Activated T-cell treated with anti-CD3 and anti-CD28 coated beads, Interleukin-2, amount 50 U/mL, for 1 hour (primary cell): Measurements from ENCODE around the gene FOXN3.
A peak's percentile ranks its signal among the peaks of the same experiment; 100 is the strongest.

ENCODE experiments used
- DNase-seq: peaks from one replicate; pipeline ENCODE4 v3.0.0-alpha.2; 2020

Gene FOXN3

GRCh38 chr14:89330236-89331002 lies 86.6 kb downstream of the FOXN3 start:
- DNase-seq = no peak

- DNase-seq = no peak
Measured at GRCh38 chr14:89327771-89328212, 89.2 kb downstream of the FOXN3 start.

GRCh38 chr14:89325959-89326358 lies 91.1 kb downstream of the FOXN3 start:
- no peak for DNase-seq

- no peak for DNase-seq
Measured at GRCh38 chr14:89325299-89325883, 91.6 kb downstream of the FOXN3 start.

GRCh38 chr14:89324501-89325298 lies 92.3 kb downstream of the FOXN3 start:
- DNase-seq = no peak

- no peak for DNase-seq
Measured at GRCh38 chr14:89320381-89321000, 96.5 kb downstream of the FOXN3 start.

GRCh38 chr14:89319687-89320086 lies 97.3 kb downstream of the FOXN3 start:
- no peak for DNase-seq

- DNase-seq = no peak
Measured at GRCh38 chr14:89317051-89317691, 99.9 kb downstream of the FOXN3 start.

GRCh38 chr14:89315493-89316470 lies 101.3 kb downstream of the FOXN3 start:
- no peak for DNase-seq

- no peak for DNase-seq
Measured at GRCh38 chr14:89314274-89314673, 102.8 kb downstream of the FOXN3 start.

GRCh38 chr14:89312932-89313331 lies 104.1 kb downstream of the FOXN3 start:
- no peak for DNase-seq

- DNase-seq = no peak
Measured at GRCh38 chr14:89310211-89310610, 106.8 kb downstream of the FOXN3 start.

- no peak for DNase-seq
Measured at GRCh38 chr14:89309670-89310177, 107.3 kb downstream of the FOXN3 start.

- DNase-seq = no peak
Measured at GRCh38 chr14:89308232-89308959, 108.6 kb downstream of the FOXN3 start.

GRCh38 chr14:89307409-89307808 lies 109.6 kb downstream of the FOXN3 start:
- no peak for DNase-seq

- DNase-seq = no peak
Measured at GRCh38 chr14:89304972-89305703, 111.9 kb downstream of the FOXN3 start.

- DNase-seq = no peak
Measured at GRCh38 chr14:89304561-89304960, 112.5 kb downstream of the FOXN3 start.

GRCh38 chr14:89303456-89304435 lies 113.3 kb downstream of the FOXN3 start:
- DNase-seq = peak; percentile 19
